ENCODE measurements around the gene IPO13. TPM values are rescaled to one million over a fixed set of nuclear protein-coding genes. Genes with fewer than 3 reads are reported as not detected.

The IPO13 gene
- total and polyA plus RNA-seq, 2 donors from 2014 or later, result 33.8 to 56.1 TPM

GRCh38 chr1:43925846-43926245, 20.9 kb upstream of the IPO13 start:
- peaks cover 0 to 4% (median 0%) of the 10 kb centered on the region in 3 donors for H3K36me3 ChIP-seq (ENCODE audit: control insufficient read depth in 2 of 3, insufficient read depth in 3 of 3, low read length in 3 of 3)
- no peaks in the 10 kb centered on the region for H3K27me3 ChIP-seq (ENCODE audit: control insufficient read depth, insufficient read depth, low read length)
- H3K4me1 ChIP-seq (ENCODE audit: control insufficient read depth in 2 of 3, insufficient read depth in 2 of 3, low read depth in 1 of 3, low read length in 3 of 3), result no peaks in the 10 kb centered on the region
- no peak for FAIRE-seq
- no peak overlapping the region for H3K4me3 ChIP-seq (ENCODE audit: low read length in 3 of 3)
- no peaks in the 10 kb centered on the region for H3K9me3 ChIP-seq (ENCODE audit: control insufficient read depth in 2 of 3, insufficient read depth in 1 of 3, low read length in 3 of 3)
- no peak overlapping the region for H3K9ac ChIP-seq (ENCODE audit: low read length in 3 of 3)
- intact Hi-C loops (cut with DNase I), result no loop called here
- H3K27ac ChIP-seq (ENCODE audit: low read depth in 2 of 2, low read length in 2 of 2), result no peak overlapping the region
- TF ChIP-seq, protein P1, sequence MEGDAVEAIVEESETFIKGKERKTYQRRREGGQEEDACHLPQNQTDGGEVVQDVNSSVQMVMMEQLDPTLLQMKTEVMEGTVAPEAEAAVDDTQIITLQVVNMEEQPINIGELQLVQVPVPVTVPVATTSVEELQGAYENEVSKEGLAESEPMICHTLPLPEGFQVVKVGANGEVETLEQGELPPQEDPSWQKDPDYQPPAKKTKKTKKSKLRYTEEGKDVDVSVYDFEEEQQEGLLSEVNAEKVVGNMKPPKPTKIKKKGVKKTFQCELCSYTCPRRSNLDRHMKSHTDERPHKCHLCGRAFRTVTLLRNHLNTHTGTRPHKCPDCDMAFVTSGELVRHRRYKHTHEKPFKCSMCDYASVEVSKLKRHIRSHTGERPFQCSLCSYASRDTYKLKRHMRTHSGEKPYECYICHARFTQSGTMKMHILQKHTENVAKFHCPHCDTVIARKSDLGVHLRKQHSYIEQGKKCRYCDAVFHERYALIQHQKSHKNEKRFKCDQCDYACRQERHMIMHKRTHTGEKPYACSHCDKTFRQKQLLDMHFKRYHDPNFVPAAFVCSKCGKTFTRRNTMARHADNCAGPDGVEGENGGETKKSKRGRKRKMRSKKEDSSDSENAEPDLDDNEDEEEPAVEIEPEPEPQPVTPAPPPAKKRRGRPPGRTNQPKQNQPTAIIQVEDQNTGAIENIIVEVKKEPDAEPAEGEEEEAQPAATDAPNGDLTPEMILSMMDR (IDR thresholded peaks at IDR 0.05; ENCODE audit: borderline replicate concordance, extremely low read depth, insufficient read depth), result no peak
- DNase-seq, result no peak

DNA sequence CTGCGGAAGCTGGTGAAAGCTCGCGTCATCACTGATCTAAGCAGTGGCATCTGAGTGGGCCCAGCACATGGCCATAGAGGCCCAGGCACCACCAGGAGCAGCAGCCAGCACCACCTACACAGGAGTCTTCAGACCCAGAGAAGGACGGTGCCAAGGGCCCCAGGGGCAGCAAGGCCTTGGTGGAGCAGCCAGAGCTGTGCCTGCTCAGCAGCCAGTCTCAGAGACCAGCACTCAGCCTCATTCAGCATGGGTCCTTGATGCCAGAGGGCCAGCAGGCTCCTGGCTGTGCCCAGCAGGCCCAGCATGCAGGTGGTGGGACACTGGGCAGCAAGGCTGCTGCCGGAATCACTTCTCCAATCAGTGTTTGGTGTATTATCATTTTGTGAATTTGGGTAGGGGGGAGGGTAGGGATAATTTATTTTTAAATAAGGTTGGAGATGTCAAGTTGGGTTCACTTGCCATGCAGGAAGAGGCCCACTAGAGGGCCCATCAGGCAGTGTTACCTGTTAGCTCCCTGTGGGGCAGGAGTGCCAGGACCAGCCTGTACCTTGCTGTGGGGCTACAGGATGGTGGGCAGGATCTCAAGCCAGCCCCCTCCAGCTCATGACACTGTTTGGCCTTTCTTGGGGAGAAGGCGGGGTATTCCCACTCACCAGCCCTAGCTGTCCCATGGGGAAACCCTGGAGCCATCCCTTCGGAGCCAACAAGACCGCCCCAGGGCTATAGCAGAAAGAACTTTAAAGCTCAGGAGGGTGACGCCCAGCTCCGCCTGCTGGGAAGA, 16.4 kb upstream of the IPO13 start:
- intact Hi-C loops (cut with DNase I), result loop anchor here (5.0 kb wide), 1 partner anchor 163 kb away; no protein-coding TSS in a partner anchor
- Histone ChIP-seq H3K4me3 (ENCODE audit: low read length in 3 of 3) (no peak overlapping the region), H3K9me3 (ENCODE audit: control insufficient read depth in 2 of 3, insufficient read depth in 1 of 3, low read length in 3 of 3) (no peaks in the 10 kb centered on the region), H3K27me3 (ENCODE audit: control insufficient read depth, insufficient read depth, low read length) (no peaks in the 10 kb centered on the region), H3K27ac (ENCODE audit: low read depth in 2 of 2, low read length in 2 of 2) (no peak overlapping the region), H3K9ac (ENCODE audit: low read length in 3 of 3) (no peak overlapping the region), H3K4me1 (ENCODE audit: control insufficient read depth in 2 of 3, insufficient read depth in 2 of 3, low read depth in 1 of 3, low read length in 3 of 3) (peaks cover 0 to 12% (median 3%) of the 10 kb centered on the region in 3 donors), H3K36me3 (ENCODE audit: control insufficient read depth in 2 of 3, insufficient read depth in 3 of 3, low read length in 3 of 3) (peaks cover 0 to 4% (median 0%) of the 10 kb centered on the region in 3 donors)
- TF ChIP-seq, protein P1 (IDR thresholded peaks at IDR 0.05; ENCODE audit: borderline replicate concordance, extremely low read depth, insufficient read depth), result peak; percentile 44
- DNase-seq, result no peak
- FAIRE-seq, result no peak

DNA sequence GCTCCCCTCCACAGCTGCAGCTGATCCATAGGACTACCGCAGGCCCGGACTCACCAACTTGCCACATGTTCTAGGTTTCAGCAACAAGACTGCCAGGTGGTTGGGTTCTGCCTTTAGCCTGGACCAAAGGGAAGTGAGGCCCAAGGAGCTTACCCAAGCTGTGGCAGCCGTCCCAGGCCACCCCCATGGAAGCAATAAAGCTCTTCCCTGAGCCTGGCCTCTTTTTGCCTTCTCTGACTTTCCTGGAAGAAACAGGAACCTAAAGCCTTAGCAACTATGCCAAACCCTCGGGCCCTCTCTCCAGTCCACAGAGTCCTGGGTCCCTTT, 15.8 kb upstream of the IPO13 start:
- Histone ChIP-seq H3K9ac (ENCODE audit: low read length in 3 of 3) (no peak overlapping the region), H3K9me3 (ENCODE audit: control insufficient read depth in 2 of 3, insufficient read depth in 1 of 3, low read length in 3 of 3) (no peaks in the 10 kb centered on the region), H3K27me3 (ENCODE audit: control insufficient read depth, insufficient read depth, low read length) (no peaks in the 10 kb centered on the region), H3K4me3 (ENCODE audit: low read length in 3 of 3) (no peak overlapping the region), H3K4me1 (ENCODE audit: control insufficient read depth in 2 of 3, insufficient read depth in 2 of 3, low read depth in 1 of 3, low read length in 3 of 3) (peaks cover 0 to 14% (median 7%) of the 10 kb centered on the region in 3 donors), H3K27ac (ENCODE audit: low read depth in 2 of 2, low read length in 2 of 2) (no peak overlapping the region), H3K36me3 (ENCODE audit: control insufficient read depth in 2 of 3, insufficient read depth in 3 of 3, low read length in 3 of 3) (no peaks in the 10 kb centered on the region)
- no peak for DNase-seq
- no peak for FAIRE-seq
- intact Hi-C loops (cut with DNase I), result loop anchor here (5.0 kb wide), 1 partner anchor 164 kb away; no protein-coding TSS in a partner anchor
- TF ChIP-seq, protein P1 (IDR thresholded peaks at IDR 0.05; ENCODE audit: borderline replicate concordance, extremely low read depth, insufficient read depth), result no peak

Data from kidney (tissue), 14 donors.